ENCODE results near the gene HYCC1. TPM values are rescaled to one million over a fixed set of nuclear protein-coding genes. Genes with fewer than 3 reads are reported as not detected.

HYCC1 gene
- total RNA-seq, 2 experiments from 2014 or later = 12.4 to 13.1 TPM

GRCh38 chr7:23027261-23027660 lies 13.3 kb upstream of the HYCC1 start:
- Histone ChIP-seq H3K36me3 (ENCODE audit: insufficient read depth, low read length) (no peaks in the 10 kb centered on the region), H3K27ac (ENCODE audit: low read depth in 1 of 2, low read length in 2 of 2) (no peak overlapping the region), H3K4me1 (ENCODE audit: insufficient read depth, low read length) (no peaks in the 10 kb centered on the region), H3K4me3 (ENCODE audit: low read length) (no peak overlapping the region), H3K9me3 (ENCODE audit: control insufficient read depth in 1 of 2, insufficient read depth in 1 of 2, low read length in 2 of 2) (no peaks in the 10 kb centered on the region), H3K27me3 (ENCODE audit: control insufficient read depth in 1 of 2, insufficient read depth in 2 of 2, low read length in 2 of 2) (no peaks in the 10 kb centered on the region)
- no peak for ATAC-seq (ENCODE audit: poor library complexity)
- ChIA-PET POLR2A (interaction anchor here (0.6 kb wide), 1 partner anchor 476 kb away, joined by 3 read pairs; no protein-coding TSS in a partner anchor), CTCF (interaction anchor here (0.9 kb wide), 1 partner anchor 28 kb away, joined by 3 read pairs; no protein-coding TSS in a partner anchor)
- Mint-ChIP-seq H3K27me3 (peaks cover 13% of the 10 kb centered on the region), H3K27ac (no peak overlapping the region), H3K36me3 (ENCODE audit: low read depth) (no peaks in the 10 kb centered on the region), H3K4me1 (ENCODE audit: low read depth) (no peaks in the 10 kb centered on the region), H3K9me3 (no peaks in the 10 kb centered on the region), H3K4me3 (no peak overlapping the region)
- intact Hi-C loops (cut with DNase I, micrococcal nuclease) = no loop called here
- DNase-seq = no peak
- no peak for TF ChIP-seq CTCF (IDR thresholded peaks at IDR 0.05)

- Mint-ChIP-seq H3K4me3 (no peak overlapping the region), H3K27ac (no peak overlapping the region), H3K4me1 (ENCODE audit: low read depth) (peaks cover 1% of the 10 kb centered on the region), H3K36me3 (ENCODE audit: low read depth) (no peaks in the 10 kb centered on the region), H3K27me3 (peaks cover 13% of the 10 kb centered on the region), H3K9me3 (no peaks in the 10 kb centered on the region)
- no peak for ATAC-seq (ENCODE audit: poor library complexity)
- intact Hi-C loops (cut with DNase I, micrococcal nuclease) = no loop called here
- Histone ChIP-seq H3K4me3 (ENCODE audit: low read length) (no peak overlapping the region), H3K36me3 (ENCODE audit: insufficient read depth, low read length) (no peaks in the 10 kb centered on the region), H3K27me3 (ENCODE audit: control insufficient read depth in 1 of 2, insufficient read depth in 2 of 2, low read length in 2 of 2) (no peaks in the 10 kb centered on the region), H3K4me1 (ENCODE audit: insufficient read depth, low read length) (no peaks in the 10 kb centered on the region), H3K27ac (ENCODE audit: low read depth in 1 of 2, low read length in 2 of 2) (no peak overlapping the region), H3K9me3 (ENCODE audit: control insufficient read depth in 1 of 2, insufficient read depth in 1 of 2, low read length in 2 of 2) (no peaks in the 10 kb centered on the region)
- no peak for TF ChIP-seq CTCF (IDR thresholded peaks at IDR 0.05)
- no peak for DNase-seq
- ChIA-PET POLR2A (interaction anchor here (1.1 kb wide), 1 partner anchor 13 kb away, joined by 3 read pairs; no protein-coding TSS in a partner anchor), CTCF (no interaction called here)
Measured at GRCh38 chr7:23026164-23026563, 12.2 kb upstream of the HYCC1 start.

- intact Hi-C loops (cut with DNase I, micrococcal nuclease) = no loop called here
Measured at GRCh38 chr7:23024454-23024853, 10.5 kb upstream of the HYCC1 start.

More at GRCh38 chr7:23024454-23024853, 10.5 kb upstream of the HYCC1 start:
- H3K4me3 ChIP-seq (ENCODE audit: low read length) = no peak overlapping the region
- Mint-ChIP-seq H3K4me1 (ENCODE audit: low read depth) (peaks cover 9% of the 10 kb centered on the region), H3K27ac (no peak overlapping the region), H3K4me3 (no peak overlapping the region), H3K27me3 (peaks cover 13% of the 10 kb centered on the region), H3K36me3 (ENCODE audit: low read depth) (no peaks in the 10 kb centered on the region), H3K9me3 (no peaks in the 10 kb centered on the region)
- TF ChIP-seq CTCF (IDR thresholded peaks at IDR 0.05) = no peak
- peaks cover 8% of the 10 kb centered on the region for H3K4me1 ChIP-seq (ENCODE audit: insufficient read depth, low read length)
- ATAC-seq (ENCODE audit: poor library complexity) = no peak
- ChIA-PET CTCF (interaction anchor here (1.8 kb wide), 1 partner anchor 12 kb away, joined by 3 read pairs; no protein-coding TSS in a partner anchor), POLR2A (no interaction called here)
- DNase-seq = no peak
- H3K27ac ChIP-seq (ENCODE audit: low read depth in 1 of 2, low read length in 2 of 2) = no peak overlapping the region
- H3K9me3 ChIP-seq (ENCODE audit: control insufficient read depth in 1 of 2, insufficient read depth in 1 of 2, low read length in 2 of 2) = no peaks in the 10 kb centered on the region
- no peaks in the 10 kb centered on the region for H3K36me3 ChIP-seq (ENCODE audit: insufficient read depth, low read length)
- no peaks in the 10 kb centered on the region for H3K27me3 ChIP-seq (ENCODE audit: control insufficient read depth in 1 of 2, insufficient read depth in 2 of 2, low read length in 2 of 2)
